Bone marrow (tissue), 2 donors: Measurements from ENCODE around the gene MTMR4.
"Not testable (repeated sequence)": the region's sequence is repeated elsewhere in the genome, so short reads cannot be mapped to it uniquely, and the experiment has no call there.

Experiments used
- DNase-seq, 2 donors: peaks; one replicate each; lab custom pipeline; 2025; lab: John Stamatoyannopoulos, UW

MTMR4 gene

GRCh38 chr17:58492238-58493121 lies 22.0 kb downstream of the MTMR4 start:
- no peak for DNase-seq

- no peak for DNase-seq
Observed at GRCh38 chr17:58491510-58492045, 22.9 kb downstream of the MTMR4 start.

GRCh38 chr17:58488428-58488890 lies 26.0 kb downstream of the MTMR4 start:
- no peak for DNase-seq

DNA sequence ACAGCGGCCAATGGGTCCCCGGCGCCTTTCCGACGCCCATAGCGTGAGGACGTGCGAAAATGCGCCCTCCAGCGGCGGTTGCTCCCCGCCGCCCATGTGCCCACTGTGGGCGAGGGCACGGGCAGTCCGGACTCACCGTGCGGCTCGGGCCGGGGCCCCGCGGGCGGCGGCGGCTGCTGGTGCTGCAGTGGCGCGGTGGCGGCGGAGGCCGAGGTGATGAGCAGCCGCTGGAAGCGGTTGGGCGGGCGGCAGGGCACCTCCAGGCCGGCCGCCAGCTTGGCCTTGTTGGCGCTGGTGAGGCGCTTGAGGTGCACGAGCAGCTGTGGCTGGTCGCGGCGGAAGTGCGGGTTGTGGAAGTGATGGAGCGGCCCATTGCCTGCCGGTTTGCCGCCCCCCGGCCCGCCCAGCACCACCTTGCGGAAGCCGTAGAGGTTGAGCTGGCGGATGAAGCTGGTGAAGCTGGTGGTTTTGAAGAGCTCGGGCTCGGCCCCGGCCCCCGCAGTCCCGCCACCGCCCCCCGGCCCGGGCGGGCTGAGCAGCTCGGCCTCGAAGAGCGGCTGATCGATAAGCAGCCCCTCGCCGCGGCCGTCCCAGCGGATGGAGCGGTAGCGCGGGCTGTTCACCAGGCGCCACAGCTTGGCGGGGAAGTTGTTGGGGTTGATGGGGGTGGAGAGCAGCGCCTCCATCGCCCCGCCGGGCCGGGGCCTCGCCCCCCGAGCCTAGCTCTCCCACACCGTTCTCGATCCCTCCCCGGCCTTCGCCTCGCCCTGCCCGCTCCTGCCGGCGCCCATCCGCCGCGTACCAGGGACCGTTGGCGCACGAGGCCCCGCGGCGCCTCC lies 26.6 kb downstream of the MTMR4 start, which contains the start of gene HSF5:
HSF5 (minus strand) TSS at position 820 of the 839 bp plus-strand sequence; CDS start at position 686, 134 bp downstream.
- peak; percentile 12 to 36 for DNase-seq

DNA sequence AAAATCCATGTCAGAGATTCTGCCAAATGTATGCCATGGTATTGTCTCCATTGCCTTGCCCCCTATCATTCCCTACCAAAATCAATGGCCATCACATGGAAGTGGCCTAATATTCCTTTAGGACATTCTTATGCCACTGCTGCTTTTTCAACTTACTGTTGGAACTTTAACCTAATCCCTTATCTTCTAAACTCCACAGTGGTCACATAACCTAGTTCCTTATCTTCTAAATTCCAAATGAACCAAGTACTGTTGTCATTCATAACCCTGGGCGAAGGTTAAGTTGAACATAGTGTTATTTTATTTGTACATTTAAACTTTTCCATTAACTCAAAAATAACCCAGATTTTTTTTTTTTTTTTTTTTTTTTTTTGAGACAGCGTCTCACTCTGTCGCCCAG lies 29.8 kb downstream of the MTMR4 start:
- no peak for DNase-seq

DNA sequence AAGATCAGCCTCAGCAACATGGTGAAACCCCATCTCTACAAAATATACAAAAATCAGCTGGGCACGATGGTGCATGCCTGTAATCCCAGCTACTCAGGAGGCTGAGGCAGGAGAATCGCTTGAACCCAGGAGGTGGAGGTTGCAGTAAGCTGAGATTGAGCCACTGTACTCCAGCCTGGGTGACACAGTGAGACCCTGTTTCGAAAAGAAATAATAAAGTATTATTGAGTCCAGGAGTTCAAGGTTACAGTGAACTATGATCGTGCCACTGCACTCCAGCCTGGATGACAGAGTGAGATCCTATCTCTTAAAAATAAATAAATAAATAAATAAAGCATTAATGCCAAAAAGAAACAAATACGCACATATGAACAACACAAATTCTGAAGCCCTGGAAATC lies 32.6 kb downstream of the MTMR4 start:
- DNase-seq, result not testable (repeated sequence)

- no peak for DNase-seq
Observed at GRCh38 chr17:58480090-58480489, 34.3 kb downstream of the MTMR4 start.

DNA sequence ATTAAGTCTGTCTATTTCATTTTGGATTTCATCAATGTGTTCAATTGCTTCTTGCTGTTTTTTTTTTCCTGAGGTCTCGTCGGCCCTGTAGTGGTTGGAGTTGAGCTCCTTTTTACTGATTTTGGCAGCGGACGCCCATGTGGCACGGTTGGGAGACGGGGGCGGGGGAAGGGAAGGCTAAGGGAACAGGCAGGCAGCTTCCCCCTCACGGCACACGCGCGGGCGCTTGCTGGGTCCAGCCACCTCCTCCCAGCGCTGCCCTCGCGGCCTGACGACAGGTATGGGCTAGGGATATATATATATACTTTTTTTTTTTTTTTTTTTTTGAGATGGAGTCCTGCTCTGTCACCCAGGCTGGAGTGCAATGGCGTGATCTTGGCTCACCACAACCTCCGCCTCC lies 37.6 kb downstream of the MTMR4 start:
- no peak for DNase-seq

GRCh38 chr17:58475985-58476384 lies 38.5 kb downstream of the MTMR4 start:
- no peak for DNase-seq

- DNase-seq, result no peak
Observed at GRCh38 chr17:58470356-58470755, 44.1 kb downstream of the MTMR4 start.

DNA sequence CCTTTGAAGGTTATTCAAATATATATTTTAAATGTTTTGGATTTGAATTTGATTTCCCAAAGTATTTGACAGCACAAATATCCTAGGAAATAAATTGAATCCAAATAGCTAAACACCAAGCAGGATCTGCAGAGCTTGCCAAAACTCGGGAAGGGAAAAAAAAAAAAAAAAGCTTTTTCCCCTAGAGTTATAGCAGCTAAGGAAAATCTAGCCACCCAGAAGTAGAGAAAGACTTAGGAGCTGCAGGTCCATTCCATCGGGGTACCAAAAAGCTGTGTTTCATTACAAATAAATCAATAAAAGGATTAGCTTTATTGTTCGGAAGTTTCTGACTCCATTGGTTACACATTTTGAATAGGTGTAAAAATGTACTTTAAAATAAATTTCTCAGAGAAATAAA lies 45.5 kb downstream of the MTMR4 start:
- no peak for DNase-seq

- DNase-seq, result no peak
Observed at GRCh38 chr17:58455491-58455890, 58.9 kb downstream of the MTMR4 start.

GRCh38 chr17:58452738-58453137 lies 61.7 kb downstream of the MTMR4 start:
- DNase-seq, result no peak

DNA sequence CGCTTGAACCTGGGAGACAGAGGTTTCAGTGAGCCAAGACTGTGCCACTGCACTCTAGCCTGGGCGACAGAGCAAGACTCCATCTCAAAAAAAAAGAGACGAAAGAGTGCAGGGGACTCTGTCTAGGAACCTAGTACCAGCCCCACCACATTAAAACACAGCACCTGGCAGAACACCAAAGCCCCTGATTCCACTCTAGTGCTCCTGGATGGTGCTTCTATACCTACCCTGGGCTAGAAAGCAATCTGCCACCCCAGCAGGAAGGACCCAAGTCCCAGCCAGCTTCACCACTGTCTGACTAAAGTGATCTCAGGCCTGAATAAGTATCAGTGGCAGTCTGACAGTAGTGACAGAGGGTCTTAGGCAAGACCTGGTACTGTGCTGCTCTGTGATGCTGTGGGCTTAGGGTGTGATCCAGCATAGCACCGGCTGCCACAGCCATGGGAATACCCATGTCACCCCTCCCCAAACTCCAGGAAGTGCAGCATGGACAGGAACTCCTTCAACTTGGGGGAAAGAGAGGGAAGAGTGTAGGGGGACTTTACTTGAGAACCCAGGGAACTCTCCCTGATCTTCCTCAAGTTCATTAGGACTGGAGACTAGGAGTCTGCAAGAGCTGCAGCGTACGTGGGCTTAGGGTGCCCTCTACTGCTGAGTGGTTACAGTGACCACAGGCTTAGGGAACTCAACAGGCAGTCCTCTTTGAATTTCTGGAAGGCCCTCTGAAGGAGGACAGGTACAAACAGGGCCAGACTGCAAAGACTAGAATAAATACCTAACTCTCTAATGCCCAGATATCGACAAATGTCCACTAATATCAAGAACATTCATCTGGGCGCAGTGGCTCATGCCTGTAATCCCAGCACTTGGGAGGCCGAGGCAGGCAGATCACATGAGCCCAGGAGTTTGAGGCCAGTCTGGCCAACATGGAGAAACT lies 67.1 kb downstream of the MTMR4 start:
- DNase-seq, result peak; percentile 2 to 79

DNA sequence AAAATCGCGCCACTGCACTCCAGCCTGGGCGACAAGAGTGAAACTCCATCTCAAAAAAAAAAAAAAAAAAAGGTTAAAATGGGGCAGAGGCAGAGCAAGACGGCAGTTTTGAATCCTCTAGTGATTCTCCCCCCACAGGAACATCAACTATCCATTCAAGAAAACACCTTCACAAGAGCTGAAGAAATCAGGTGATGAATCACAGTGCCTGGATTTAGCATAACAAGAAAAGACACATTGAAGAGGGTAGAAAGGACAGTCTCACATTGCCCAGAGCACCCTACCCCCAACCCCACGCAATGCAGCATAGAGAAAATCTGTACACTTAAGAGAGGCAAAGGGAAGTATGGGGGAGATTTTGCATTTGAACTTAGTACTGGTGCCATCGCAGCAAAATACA lies 68.4 kb downstream of the MTMR4 start:
- DNase-seq, result no peak
